ENCODE data around the gene CTAGE9.
"Not testable (repeated sequence)": the region's sequence is repeated elsewhere in the genome, so short reads cannot be mapped to it uniquely, and the experiment has no call there.

Gene CTAGE9

GRCh38 chr6:131729550-131729949, 18.7 kb upstream of the CTAGE9 start:
- DNase-seq (ENCODE audit: low read depth), result no peak

GRCh38 chr6:131728296-131728939, 17.6 kb upstream of the CTAGE9 start:
- DNase-seq (ENCODE audit: low read depth), result no peak

GRCh38 chr6:131727868-131728267, 17.1 kb upstream of the CTAGE9 start:
- DNase-seq (ENCODE audit: low read depth), result no peak

- DNase-seq (ENCODE audit: low read depth), result no peak
Observed at GRCh38 chr6:131727467-131727866, 16.6 kb upstream of the CTAGE9 start.

GRCh38 chr6:131724114-131724513, 13.3 kb upstream of the CTAGE9 start:
- no peak for DNase-seq (ENCODE audit: low read depth)

GRCh38 chr6:131721161-131721560, 10.3 kb upstream of the CTAGE9 start:
- DNase-seq (ENCODE audit: low read depth), result no peak

- no peak for DNase-seq (ENCODE audit: low read depth)
Observed at GRCh38 chr6:131717836-131718542, 7.2 kb upstream of the CTAGE9 start.

GRCh38 chr6:131715567-131715966, 4.8 kb upstream of the CTAGE9 start:
- DNase-seq (ENCODE audit: low read depth), result not testable (repeated sequence)

GRCh38 chr6:131703905-131704304, 6.9 kb downstream of the CTAGE9 start:
- DNase-seq (ENCODE audit: low read depth), result not testable (repeated sequence)

- DNase-seq (ENCODE audit: low read depth), result not testable (repeated sequence)
Observed at GRCh38 chr6:131700851-131701250, 10.0 kb downstream of the CTAGE9 start.

GRCh38 chr6:131696956-131697355, 13.9 kb downstream of the CTAGE9 start:
- DNase-seq (ENCODE audit: low read depth), result no peak

- no peak for DNase-seq (ENCODE audit: low read depth)
Observed at GRCh38 chr6:131694832-131695426, 15.9 kb downstream of the CTAGE9 start.

GRCh38 chr6:131693384-131693783, 17.4 kb downstream of the CTAGE9 start:
- no peak for DNase-seq (ENCODE audit: low read depth)

- no peak for DNase-seq (ENCODE audit: low read depth)
Observed at GRCh38 chr6:131692589-131692988, 18.2 kb downstream of the CTAGE9 start.

GRCh38 chr6:131692031-131692430, 18.8 kb downstream of the CTAGE9 start:
- DNase-seq (ENCODE audit: low read depth), result no peak

- DNase-seq (ENCODE audit: low read depth), result no peak
Observed at GRCh38 chr6:131688286-131688685, 22.5 kb downstream of the CTAGE9 start.

GRCh38 chr6:131687022-131687421, 23.8 kb downstream of the CTAGE9 start:
- no peak for DNase-seq (ENCODE audit: low read depth)

GRCh38 chr6:131685266-131685780, 25.5 kb downstream of the CTAGE9 start:
- DNase-seq (ENCODE audit: low read depth), result no peak

- no peak for DNase-seq (ENCODE audit: low read depth)
Observed at GRCh38 chr6:131683479-131683878, 27.3 kb downstream of the CTAGE9 start.

- DNase-seq (ENCODE audit: low read depth), result no peak
Observed at GRCh38 chr6:131682442-131682841, 28.4 kb downstream of the CTAGE9 start.

GRCh38 chr6:131681585-131681984, 29.2 kb downstream of the CTAGE9 start:
- DNase-seq (ENCODE audit: low read depth), result no peak

- DNase-seq (ENCODE audit: low read depth), result no peak
Observed at GRCh38 chr6:131680868-131681267, 29.9 kb downstream of the CTAGE9 start.

GRCh38 chr6:131678442-131678841, 32.4 kb downstream of the CTAGE9 start:
- DNase-seq (ENCODE audit: low read depth), result no peak
